AG10803 (cell line): ENCODE data around the gene TMEM59L.
"Not testable (repeated sequence)": the region's sequence is repeated elsewhere in the genome, so short reads cannot be mapped to it uniquely, and the experiment has no call there.

Experiments
- DNase-seq: peaks from one replicate; pipeline ENCODE4 v3.0.0; 2010; ENCODE audit warnings: low read depth
- H3K4me3 ChIP-seq: 2 replicates; pipeline ENCODE4 v1.5.1; 2011; ENCODE audit warnings: mild to moderate bottlenecking, low read length, control low read depth
- TF ChIP-seq, protein P1 (sequence below): conservative IDR thresholded peaks from 2 replicates; pipeline ENCODE4 v1.5.1; 2011; ENCODE audit warnings: mild to moderate bottlenecking, low read length, control low read depth, inconsistent platforms

TMEM59L gene

DNA sequence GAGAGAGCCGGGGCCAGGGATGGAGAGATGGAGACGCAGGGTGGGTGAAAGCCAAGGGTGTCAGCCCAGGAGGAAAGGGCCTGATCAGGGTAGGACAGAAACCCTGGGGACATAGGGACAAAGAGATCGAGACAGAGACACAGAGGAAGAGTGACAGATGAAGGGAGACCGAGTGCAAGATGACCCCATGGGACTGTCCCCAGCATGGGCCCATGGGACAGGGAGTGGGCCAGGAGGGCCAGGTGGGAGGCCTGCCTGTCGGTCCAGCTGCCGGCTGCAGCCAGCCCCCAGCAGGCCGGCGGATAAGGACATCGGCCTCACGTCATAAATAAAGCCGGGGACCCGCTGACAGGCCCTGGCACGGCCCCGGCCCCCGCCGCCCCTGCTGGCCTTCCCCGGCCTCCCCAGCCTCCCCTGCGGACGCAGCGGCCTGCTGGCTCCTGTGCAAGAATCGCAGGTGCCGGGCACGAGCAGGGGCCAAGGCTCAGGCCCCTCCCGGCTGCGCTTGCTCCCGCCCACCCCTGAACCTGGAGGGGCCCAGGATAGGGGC lies 17.8 kb upstream of the TMEM59L start:
- no peak for DNase-seq
- TF ChIP-seq, protein P1, sequence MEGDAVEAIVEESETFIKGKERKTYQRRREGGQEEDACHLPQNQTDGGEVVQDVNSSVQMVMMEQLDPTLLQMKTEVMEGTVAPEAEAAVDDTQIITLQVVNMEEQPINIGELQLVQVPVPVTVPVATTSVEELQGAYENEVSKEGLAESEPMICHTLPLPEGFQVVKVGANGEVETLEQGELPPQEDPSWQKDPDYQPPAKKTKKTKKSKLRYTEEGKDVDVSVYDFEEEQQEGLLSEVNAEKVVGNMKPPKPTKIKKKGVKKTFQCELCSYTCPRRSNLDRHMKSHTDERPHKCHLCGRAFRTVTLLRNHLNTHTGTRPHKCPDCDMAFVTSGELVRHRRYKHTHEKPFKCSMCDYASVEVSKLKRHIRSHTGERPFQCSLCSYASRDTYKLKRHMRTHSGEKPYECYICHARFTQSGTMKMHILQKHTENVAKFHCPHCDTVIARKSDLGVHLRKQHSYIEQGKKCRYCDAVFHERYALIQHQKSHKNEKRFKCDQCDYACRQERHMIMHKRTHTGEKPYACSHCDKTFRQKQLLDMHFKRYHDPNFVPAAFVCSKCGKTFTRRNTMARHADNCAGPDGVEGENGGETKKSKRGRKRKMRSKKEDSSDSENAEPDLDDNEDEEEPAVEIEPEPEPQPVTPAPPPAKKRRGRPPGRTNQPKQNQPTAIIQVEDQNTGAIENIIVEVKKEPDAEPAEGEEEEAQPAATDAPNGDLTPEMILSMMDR: no peak
- peak overlapping the region; percentile 48 for H3K4me3 ChIP-seq

DNA sequence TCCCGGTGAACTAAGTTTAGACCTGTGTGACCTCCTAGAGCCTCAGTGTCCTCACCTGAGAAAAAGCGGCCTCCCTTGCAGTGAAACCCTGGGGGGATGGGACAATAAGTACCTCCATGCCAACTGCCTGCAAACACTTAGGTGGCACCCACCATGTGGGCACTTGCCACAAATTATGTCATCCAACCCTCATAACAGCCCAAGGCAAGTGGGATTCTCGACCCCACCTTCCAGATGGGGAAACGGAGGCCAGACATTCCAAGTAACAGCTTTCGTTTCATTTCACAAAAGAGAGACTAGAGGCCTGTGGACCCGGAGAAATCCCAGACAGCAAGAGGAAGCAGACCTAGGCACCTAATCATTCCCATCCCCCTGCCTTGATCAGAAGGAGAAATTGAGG lies 17.2 kb upstream of the TMEM59L start:
- DNase-seq: no peak
- TF ChIP-seq, protein P1: no peak
- H3K4me3 ChIP-seq: no peak overlapping the region

DNA sequence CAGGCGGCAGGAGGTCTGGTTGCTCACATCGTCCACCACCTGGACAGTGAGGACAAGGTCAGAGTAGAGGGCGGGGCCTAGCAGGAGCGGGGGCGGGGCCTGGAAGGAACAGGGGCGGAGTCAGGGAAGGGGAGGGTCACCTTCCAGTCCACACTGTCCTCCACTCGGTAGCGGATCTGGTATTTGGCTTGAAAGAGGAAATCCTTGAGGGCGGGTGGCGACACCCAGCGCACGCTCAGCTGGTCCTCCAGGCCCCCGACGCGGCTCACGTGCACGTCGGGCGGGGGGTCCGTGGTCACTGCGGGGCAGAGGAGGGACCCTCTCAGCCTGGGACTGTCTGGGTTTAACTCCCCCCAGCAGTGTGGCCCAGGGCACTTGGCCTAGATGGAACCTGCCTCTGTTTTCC lies 15.9 kb upstream of the TMEM59L start:
- peak; percentile 16 for DNase-seq
- no peak overlapping the region for H3K4me3 ChIP-seq
- TF ChIP-seq, protein P1: no peak

DNA sequence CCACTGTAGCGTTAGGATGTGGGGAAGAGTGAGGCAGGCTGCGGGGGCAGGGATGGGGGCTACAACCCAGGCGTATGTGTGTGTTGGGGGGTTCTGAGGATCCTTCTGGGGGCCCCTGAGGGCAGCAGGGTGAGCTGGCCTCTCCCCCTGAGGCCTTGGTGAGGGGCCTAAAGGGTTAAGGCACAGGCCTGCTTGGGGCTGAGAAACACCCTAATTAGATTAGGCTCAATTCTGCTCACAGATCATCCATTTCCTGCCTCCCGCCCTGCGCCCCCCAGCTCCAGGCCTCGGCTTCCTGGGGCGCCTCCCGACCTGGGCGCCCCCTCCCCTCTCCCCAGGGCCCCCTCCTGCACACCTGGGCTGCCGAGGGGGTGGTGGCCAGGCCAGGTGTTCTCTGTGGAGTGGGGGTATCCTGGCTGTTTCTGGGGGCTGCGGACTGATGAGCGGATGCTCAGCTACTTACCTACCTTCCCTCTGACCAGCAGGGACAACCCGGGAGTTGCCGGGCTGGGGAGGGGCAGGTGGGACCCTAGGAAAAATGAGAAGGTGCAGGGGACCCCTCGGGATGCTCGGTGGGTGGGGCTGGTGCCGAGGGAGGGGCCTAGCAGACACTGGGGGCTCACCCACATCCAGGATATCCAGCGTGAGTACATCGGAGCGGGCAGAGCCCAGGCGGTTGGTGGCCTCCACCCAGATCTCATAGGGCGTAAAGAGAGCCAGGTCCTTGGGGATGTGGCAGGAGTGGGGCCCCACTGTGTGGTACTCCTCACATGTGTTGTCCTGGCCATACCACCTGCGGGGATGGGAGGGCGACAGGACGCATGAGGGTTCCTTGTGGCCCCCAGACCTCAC lies 14.6 kb upstream of the TMEM59L start:
- TF ChIP-seq, protein P1: no peak
- no peak for DNase-seq
- no peak overlapping the region for H3K4me3 ChIP-seq

DNA sequence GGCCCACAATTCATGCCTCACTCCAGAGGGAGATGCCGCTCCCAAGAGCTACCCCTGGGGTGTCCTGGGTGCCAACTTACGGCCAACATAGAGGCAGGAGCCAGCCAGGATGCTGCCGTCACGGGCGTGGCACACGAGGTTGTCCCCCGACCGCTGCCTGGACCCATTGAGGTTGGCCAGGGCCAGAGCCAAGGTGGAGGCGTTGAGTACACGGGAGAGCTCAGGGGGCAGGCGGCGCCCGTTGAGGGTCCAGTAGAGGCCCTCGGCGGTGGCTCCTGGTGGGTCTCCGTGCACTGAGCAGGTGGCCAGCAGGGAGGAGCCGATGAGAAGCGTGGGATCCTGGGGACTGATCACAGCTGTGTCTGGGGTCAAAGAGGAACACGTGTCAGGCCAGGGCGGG lies 13.2 kb upstream of the TMEM59L start:
- no peak overlapping the region for H3K4me3 ChIP-seq
- TF ChIP-seq, protein P1: no peak
- DNase-seq: no peak

DNA sequence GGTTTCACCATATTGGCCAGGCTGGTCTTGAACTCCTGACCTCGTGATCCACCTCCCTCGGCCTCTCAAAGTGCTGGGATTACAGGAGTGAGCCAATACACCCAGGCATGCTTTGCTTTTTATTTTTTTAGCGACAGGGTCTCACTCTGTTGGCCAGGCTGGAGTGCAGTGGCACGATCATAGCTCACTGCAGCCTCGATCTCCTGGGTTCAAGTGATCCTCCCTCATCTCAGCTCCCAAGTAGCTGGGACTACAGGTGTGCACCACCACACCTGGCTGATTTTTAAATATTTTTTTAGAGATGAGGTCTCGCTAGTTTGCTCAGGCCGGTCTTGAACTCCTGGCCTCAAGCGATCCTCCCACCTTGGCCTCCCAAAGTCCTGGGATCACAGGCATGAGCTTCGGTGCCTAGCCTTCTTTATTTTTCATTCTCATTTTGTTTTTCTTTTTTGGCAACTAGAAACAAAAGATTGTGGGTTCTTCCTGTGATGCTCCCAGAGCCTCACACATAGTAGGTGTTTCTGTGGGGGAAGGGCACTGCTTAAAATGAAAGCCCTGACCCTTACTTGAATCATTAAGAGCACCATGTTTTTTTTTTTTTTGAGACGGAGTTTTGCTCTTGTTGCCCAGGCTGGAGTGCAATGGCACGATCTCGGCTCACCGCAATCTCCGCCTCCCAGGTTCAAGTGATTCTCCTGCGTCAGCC lies 11.8 kb upstream of the TMEM59L start:
- not testable (repeated sequence) for H3K4me3 ChIP-seq

DNA sequence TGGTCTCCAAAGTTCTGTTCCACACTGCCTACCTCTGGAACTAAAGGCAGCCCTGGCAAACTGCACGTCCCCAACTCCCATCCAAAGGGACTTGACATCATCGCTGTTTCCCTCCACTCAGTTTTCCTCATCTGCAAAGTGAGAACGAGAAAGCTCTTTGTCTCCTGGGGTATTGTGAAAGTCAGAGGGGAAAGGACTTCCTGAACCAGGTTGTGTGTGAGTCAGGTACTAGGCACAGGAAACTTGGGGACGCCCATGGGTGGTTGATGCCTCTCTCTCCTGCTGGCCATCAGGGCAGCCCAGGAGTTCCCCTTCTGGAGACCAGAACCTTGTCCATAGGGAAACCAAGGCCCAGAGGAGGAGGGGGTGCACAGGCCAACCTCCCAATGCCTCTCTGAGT lies 10.8 kb upstream of the TMEM59L start:
- TF ChIP-seq, protein P1: no peak
- H3K4me3 ChIP-seq: no peak overlapping the region
- no peak for DNase-seq

More for the DNA sequence above, 11.8 kb upstream of the TMEM59L start:
- not testable (repeated sequence) for DNase-seq
